ENCODE measurements around the gene KLF16.

The KLF16 gene

GRCh38 chr19:1866693-1867348 lies 3.4 kb upstream of the KLF16 start:
- DNase-seq = no peak

GRCh38 chr19:1865172-1866010 lies 2.0 kb upstream of the KLF16 start:
- no peak for DNase-seq

- DNase-seq = no peak
These were observed 1.2 kb upstream of the KLF16 start for GRCh38 chr19:1864480-1865171.

- peak; percentile 83 to 97 for DNase-seq
These were observed 480 bp upstream of the KLF16 start for GRCh38 chr19:1863638-1864479.

GRCh38 chr19:1862424-1863327 lies 703 bp downstream of the KLF16 start:
- peak in 1 of 2 experiments; percentile 4 for DNase-seq

DNA sequence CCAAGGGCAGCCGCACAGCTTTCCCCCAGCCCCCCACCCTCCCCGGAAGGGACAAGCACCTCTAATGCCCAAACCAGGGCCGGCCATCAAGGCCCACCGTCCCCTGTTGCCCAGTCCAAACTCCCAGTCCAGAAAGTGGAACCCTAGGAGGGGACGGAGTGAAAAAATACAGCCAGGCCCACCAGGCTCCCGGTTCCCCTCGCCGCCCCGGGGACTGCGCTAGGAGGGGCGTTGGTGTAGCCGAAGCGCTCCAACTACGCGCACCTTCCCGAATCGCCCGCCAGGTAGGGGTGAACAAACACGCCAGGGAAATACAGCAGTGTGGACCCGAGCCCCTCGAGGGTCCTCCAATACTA lies 1.3 kb downstream of the KLF16 start:
- DNase-seq = no peak

- no peak for DNase-seq
These were observed 1.8 kb downstream of the KLF16 start for GRCh38 chr19:1861599-1862031.

GRCh38 chr19:1860821-1861598 lies 2.4 kb downstream of the KLF16 start:
- no peak for DNase-seq

DNA sequence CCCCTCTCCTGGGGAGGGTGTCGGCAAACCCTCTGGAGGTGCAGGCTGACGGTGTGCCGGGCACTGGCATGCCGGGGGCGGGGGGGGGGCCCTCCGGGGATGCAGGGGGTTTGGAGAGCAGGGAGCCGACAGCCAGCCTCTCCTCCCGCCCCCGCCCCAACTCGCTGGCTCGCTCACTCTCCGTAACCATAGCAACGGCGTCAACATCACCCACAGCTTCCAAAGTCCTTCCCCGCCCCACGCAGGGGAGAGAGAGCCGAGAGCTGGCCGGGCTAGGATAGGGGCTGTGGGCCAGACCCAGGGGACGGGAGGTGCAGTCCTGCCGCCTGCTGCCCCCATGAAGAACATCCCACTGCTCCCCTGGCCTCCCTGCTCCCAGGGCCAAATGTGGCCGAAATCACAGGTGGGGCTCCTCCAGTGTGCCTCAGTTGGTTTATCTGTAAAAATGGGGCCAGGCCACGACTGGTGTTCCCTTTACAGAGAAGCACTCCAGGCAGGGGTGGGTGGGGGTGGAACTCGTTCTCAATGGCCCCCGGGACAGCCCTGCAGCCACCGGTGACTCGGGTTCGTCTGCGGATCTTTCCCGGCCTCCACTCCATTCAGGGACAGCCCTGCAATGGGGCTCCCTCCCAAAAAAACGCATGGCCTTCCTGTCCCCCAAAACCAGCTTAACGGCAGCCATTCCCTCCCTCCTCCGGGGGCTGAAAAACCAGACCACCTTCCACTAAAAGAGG lies 3.2 kb downstream of the KLF16 start:
- no peak for DNase-seq

- DNase-seq = no peak
These were observed 4.0 kb downstream of the KLF16 start for GRCh38 chr19:1859331-1859781.

- no peak for DNase-seq
These were observed 4.8 kb downstream of the KLF16 start for GRCh38 chr19:1858412-1859081.

DNA sequence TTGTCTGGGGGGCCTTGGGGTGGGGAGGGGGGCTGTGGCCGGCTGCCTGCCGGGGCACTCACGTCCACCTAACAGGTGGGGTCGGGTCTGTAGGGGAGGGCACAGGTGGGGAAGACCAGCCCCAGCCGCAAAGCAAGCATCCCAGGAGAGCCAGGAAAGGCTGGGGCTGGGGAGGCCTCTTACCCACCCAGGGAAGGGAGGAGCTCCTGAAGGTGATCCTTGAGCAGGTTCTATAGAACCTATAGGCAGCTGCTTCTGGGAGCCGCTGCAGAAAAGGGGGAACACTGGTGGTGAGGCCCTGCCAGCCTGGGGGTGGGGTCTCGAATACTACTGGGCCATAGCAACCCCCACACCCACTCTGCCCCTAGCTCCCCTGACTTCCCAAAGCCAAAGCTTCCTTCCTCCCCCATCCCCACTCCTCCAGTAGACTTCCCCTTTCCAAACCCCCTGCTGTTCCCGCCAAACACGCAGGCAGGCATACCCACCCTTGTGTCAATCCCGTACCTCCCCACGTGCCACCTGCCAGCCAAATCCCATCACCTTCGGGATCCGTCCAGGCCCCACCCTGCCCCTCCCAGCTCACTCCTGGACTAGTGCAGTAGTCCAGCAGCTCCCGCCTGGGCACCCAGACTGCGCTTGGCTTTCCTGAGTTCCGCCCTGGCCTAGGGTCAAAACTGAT lies 5.6 kb downstream of the KLF16 start:
- no peak for DNase-seq

- DNase-seq = no peak
These were observed 6.4 kb downstream of the KLF16 start for GRCh38 chr19:1856698-1857603.

DNA sequence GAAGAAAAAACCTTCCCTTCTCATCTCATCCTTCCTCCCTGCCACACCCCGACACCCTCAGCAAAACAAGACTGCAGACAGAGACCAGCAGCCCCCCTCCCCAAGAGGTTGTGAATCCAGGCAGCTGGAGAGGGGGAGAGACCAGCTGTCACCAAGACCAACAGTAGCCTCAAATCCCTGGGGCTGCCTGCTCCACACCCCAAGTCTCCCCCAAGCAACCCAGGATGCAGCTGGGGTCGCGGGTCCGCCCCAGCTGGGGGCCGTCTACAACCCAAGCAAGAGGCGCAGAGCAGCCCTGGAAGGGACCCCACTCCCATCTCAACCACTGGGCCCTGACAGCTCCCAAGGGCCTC lies 7.1 kb downstream of the KLF16 start:
- DNase-seq = no peak

GRCh38 chr19:1855828-1856255 lies 7.5 kb downstream of the KLF16 start:
- DNase-seq = no peak

DNA sequence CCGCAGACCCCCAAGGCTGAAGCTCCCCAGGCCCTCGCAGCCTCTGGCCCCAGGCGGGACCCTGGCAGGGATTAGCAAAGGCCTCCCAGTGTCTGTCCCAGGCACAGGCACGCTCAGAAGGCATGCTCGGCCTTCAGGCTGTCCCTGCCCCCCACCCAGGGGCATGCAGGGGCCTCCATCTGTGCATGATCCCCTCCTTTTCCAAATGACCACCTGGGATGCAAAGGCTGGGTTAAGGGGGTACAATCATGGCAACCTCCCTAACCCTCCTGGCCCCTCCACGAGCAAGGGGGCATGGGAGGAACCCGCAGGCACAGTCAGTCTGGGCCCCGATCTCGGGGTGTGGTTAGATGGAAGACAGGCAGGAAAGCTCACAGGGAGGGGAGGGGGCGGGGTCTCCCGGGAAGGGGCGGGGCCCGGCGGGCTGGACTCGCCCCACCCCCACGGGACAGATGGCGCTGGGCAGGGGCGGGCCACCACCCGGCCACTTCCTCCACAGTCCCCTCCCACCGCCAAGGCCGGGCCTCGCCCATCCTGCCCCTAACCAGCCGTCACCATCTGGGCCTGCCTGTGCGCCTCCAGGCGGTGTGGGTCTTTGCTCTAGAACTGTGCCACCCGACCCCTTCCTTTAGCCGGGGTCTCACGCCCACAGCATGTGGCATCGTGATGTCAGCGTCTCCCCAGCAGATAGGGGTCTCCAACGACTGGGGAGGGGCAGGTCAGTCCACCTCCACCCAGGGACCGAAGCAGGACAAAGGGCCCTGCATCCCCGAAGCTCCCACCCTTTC lies 8.1 kb downstream of the KLF16 start:
- DNase-seq = peak in 1 of 2 experiments; percentile 27

GRCh38 chr19:1854542-1855039 lies 8.8 kb downstream of the KLF16 start:
- no peak for DNase-seq
